GM12872 (cell line): ENCODE data around the gene GARIN5A.
A peak's percentile ranks its signal among the peaks of the same experiment; 100 is the strongest.

Source experiments
- TF ChIP-seq, protein P1 (sequence below): IDR thresholded peaks from 3 replicates; pipeline ENCODE4 v1.5.1; 2011; ENCODE audit warnings: low read depth, mild to moderate bottlenecking, low read length, moderate library complexity; ENCODE audit not compliant: insufficient read depth

Gene GARIN5A

DNA sequence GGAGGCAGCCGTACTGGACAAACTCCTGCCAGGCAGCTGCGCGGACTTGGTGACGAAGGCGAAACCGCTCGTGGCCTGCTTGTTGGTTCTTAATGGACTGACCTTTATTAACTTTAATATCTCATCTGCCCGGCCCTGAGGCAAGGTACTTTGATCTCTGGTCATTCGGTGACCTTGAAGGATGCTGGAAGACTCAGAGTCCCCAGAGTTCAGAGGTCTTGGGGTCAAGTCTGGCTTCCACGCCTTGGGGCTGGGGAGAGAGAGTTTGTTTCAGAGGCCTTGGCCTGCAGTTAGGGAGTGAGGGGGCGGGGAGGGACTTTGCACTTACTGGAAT lies 10.0 kb downstream of the GARIN5A start:
- TF ChIP-seq, protein P1, sequence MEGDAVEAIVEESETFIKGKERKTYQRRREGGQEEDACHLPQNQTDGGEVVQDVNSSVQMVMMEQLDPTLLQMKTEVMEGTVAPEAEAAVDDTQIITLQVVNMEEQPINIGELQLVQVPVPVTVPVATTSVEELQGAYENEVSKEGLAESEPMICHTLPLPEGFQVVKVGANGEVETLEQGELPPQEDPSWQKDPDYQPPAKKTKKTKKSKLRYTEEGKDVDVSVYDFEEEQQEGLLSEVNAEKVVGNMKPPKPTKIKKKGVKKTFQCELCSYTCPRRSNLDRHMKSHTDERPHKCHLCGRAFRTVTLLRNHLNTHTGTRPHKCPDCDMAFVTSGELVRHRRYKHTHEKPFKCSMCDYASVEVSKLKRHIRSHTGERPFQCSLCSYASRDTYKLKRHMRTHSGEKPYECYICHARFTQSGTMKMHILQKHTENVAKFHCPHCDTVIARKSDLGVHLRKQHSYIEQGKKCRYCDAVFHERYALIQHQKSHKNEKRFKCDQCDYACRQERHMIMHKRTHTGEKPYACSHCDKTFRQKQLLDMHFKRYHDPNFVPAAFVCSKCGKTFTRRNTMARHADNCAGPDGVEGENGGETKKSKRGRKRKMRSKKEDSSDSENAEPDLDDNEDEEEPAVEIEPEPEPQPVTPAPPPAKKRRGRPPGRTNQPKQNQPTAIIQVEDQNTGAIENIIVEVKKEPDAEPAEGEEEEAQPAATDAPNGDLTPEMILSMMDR: no peak

DNA sequence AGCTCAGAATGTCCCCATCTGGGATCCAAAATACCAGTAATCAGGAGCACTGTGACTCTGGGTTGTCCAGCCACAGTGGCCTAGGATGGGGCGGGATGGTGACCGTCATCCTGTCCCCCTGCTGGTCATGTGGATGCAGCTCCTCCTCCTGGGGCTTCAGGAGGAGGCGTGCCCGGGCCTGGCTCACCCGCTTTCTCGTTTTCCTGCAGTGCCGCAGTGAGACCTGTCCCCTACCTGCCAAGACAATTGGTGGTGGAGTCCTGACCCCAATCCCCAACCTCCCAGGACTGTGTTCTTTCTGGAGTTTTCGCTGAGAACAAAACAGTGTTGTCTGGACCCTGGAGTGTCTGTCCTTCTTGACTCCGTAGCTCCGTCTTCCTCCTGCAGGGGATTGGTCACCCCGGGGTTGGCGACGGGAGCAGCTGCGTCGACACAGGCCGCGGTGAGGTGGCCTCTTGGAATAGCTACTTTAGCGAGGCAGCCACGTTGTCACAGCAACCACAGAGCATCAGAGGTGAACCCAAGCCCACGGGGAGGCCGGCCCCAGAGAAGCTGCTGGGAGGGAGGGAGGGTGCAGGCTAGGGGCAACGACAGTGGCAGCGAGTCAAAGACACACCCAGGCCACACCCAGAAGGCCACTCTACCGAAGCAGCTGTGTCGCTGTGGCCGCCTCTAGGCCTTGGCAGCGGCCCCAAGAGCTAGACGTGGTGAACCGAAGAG lies 10.5 kb downstream of the GARIN5A start:
- TF ChIP-seq, protein P1: peak; percentile 31; the same call in 1 of the 3 replicates

DNA sequence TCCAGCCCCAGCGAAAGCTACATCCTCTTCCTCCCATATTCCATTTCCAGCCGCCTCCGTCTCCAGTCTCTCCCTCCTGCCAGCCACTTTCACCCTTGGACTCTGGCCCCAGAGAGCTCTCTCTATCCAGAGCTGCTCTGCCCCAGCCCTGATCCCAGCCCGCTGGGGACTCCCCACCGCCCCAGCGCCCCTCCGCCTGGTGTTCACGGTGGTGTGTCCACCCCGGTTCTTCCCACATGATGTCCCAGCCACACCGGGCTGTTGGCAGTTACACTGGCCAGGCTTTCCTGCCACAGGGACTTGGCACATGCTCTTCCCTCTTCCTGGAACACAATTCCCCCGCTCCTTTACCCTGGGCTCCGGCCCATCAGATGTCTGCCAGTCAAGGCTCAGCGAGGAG lies 11.6 kb downstream of the GARIN5A start:
- TF ChIP-seq, protein P1: no peak

DNA sequence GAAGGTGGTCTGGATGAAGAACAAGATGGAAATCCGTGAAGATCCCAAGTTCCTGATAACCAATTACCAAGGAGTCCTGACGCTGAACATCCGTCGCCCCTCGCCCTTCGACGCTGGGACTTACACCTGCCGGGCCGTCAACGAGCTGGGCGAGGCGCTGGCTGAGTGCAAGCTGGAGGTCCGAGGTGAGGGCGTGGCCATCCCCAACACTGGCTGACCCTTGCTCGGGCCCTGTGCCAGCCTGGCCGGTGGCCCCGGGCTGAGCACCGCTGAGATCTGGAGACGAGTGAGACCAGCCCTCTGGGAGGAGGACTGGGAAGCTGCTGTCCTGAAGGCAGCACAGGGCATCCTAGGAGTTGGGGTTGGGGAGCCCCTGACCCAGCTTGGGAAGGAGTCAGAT lies 12.3 kb downstream of the GARIN5A start:
- TF ChIP-seq, protein P1: no peak

DNA sequence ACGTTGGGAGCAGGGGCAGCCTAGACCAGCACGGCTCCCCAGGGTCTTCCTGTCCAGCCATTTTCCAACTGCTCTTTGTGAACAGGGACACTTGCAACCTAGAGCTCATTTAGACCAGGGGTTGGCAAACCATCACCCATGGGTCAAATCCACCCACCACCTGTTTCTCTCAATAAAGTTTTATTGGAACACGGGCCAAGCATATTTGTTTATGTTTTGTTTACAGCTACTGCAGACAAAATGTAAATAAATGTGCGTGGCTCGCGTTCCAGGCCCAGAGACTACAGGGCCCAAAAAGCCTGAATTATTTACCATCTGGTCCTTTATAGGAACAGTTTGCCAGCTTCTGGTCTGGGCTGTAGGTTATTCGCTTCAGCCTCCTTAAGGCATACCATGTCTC lies 13.7 kb downstream of the GARIN5A start:
- TF ChIP-seq, protein P1: no peak

DNA sequence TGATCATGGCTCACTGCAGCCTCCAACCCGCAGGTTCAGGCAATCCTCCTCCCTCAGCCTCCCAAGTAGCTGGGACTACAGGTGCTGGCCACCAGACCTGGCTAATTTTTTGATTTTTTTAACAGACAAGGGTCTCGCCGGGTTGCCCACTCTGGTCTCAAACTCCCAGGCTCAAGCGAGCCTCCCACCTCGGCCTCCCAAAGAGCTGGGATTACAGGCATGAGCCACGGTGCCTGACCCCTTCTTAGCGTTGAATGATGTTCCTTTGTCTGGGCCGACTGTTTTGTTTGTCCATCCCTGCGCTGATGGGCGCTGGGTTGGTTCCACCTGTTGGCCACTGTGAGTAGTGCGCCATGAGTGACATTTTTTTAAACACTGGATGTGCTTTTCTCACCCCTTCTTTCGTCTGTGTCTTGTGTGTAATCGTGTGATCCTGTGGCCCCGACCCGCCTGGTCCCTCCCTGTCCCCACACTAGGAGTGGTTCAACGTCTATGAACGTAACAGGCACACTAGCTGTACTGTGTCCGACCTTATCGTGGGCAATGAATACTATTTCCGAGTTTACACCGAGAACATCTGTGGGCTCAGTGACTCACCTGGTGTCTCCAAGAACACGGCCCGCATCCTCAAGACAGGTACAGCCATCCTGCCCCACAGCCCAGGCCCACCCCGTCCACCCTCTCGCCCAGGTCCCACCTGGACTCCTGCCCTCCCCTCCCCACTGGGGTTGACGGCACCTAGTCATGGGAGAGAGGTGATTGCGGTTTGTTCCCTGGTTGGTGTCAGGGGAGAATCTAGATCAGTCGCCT lies 15.4 kb downstream of the GARIN5A start:
- TF ChIP-seq, protein P1: peak; percentile 92

DNA sequence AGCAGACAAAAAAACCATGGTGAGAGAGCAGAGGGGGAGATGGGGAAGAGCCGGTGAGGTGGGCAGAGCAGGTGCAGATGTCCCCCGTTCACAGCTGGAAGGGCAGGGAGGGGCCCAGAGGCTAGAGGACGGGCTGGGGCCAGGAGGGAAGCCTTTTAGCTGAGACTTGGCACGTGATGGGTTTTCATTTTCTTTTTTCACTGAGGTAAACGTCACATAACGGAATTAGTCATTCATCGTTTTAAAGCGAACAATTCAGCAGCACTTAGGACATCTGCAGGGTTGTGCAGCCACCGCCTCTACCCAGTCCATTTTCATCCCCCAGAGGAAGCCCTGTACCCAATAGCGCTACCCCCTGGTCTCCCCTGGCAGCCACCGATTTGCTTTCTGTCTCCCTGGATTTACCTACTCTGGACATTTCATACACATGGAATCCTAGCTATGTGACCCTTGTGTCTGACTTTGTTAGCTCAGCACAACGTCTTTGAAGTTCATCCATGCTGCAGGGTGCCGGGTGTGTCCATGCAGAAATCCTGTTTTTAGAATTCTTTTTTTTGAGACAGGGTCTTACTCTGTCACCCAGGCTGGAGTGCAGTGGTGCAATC lies 16.4 kb downstream of the GARIN5A start:
- TF ChIP-seq, protein P1: peak; percentile 65
